T-helper 22 cell (primary cell): Measurements from ENCODE around the gene ROBO2.

Source experiments
- DNase-seq: peaks from one replicate; pipeline ENCODE4 v3.0.0-alpha.2; 2020; ENCODE audit warnings: low read depth

The ROBO2 gene

GRCh38 chr3:77414881-77415280 lies 375.0 kb downstream of the ROBO2 start:
- no peak for DNase-seq

- DNase-seq, result no peak
Observed at GRCh38 chr3:77420336-77420735, 380.4 kb downstream of the ROBO2 start.

- no peak for DNase-seq
Observed at GRCh38 chr3:77421916-77422315, 382.0 kb downstream of the ROBO2 start.

- no peak for DNase-seq
Observed at GRCh38 chr3:77426531-77426930, 386.6 kb downstream of the ROBO2 start.

- DNase-seq, result no peak
Observed at GRCh38 chr3:77427528-77427927, 387.6 kb downstream of the ROBO2 start.

GRCh38 chr3:77436908-77437307 lies 397.0 kb downstream of the ROBO2 start:
- no peak for DNase-seq

- DNase-seq, result no peak
Observed at GRCh38 chr3:77446084-77446483, 406.2 kb downstream of the ROBO2 start.

GRCh38 chr3:77446761-77447160 lies 406.9 kb downstream of the ROBO2 start:
- DNase-seq, result no peak

GRCh38 chr3:77449459-77450350 lies 409.8 kb downstream of the ROBO2 start:
- no peak for DNase-seq

GRCh38 chr3:77456431-77456830 lies 416.5 kb downstream of the ROBO2 start:
- DNase-seq, result no peak

GRCh38 chr3:77456906-77457305 lies 417.0 kb downstream of the ROBO2 start:
- DNase-seq, result no peak

GRCh38 chr3:77459926-77460325 lies 420.0 kb downstream of the ROBO2 start:
- DNase-seq, result no peak

- DNase-seq, result no peak
Observed at GRCh38 chr3:77460326-77460725, 420.4 kb downstream of the ROBO2 start.

GRCh38 chr3:77462951-77463350 lies 423.1 kb downstream of the ROBO2 start:
- no peak for DNase-seq

GRCh38 chr3:77464111-77464688 lies 424.3 kb downstream of the ROBO2 start:
- DNase-seq, result no peak

GRCh38 chr3:77466562-77467115 lies 426.7 kb downstream of the ROBO2 start:
- DNase-seq, result no peak

- no peak for DNase-seq
Observed at GRCh38 chr3:77467702-77468625, 428.1 kb downstream of the ROBO2 start.

GRCh38 chr3:77468626-77469020 lies 428.7 kb downstream of the ROBO2 start:
- no peak for DNase-seq

GRCh38 chr3:77475507-77475906 lies 435.6 kb downstream of the ROBO2 start:
- no peak for DNase-seq

- no peak for DNase-seq
Observed at GRCh38 chr3:77479021-77479420, 439.1 kb downstream of the ROBO2 start.

- no peak for DNase-seq
Observed at GRCh38 chr3:77489216-77489615, 449.3 kb downstream of the ROBO2 start.

GRCh38 chr3:77491961-77492360 lies 452.1 kb downstream of the ROBO2 start:
- no peak for DNase-seq
